ENCODE results near the gene GPX8. TPM values are rescaled to one million over a fixed set of nuclear protein-coding genes. Genes with fewer than 3 reads are reported as not detected.

Gene GPX8
- polyA plus RNA-seq, 4 donors, result 63.6 to 88.9 (median 79.7) TPM

GRCh38 chr5:55172051-55172899, 12.3 kb downstream of the GPX8 start:
- DNase-seq (ENCODE audit: low read depth in 4 of 4, low spot score in 2 of 4), result peak in 2 of 4 donors; percentile 66 to 83

- no peak for DNase-seq (ENCODE audit: low read depth in 4 of 4, low spot score in 2 of 4)
These were observed 13.1 kb downstream of the GPX8 start, which contains the start of gene CDC20B for GRCh38 chr5:55172937-55173686. CDC20B (minus strand) TSS chr5:55173177; CDS start chr5:55173000, 177 bp downstream.

GRCh38 chr5:55173687-55174230, 13.8 kb downstream of the GPX8 start:
- DNase-seq (ENCODE audit: low read depth in 4 of 4, low spot score in 2 of 4), result no peak

DNA sequence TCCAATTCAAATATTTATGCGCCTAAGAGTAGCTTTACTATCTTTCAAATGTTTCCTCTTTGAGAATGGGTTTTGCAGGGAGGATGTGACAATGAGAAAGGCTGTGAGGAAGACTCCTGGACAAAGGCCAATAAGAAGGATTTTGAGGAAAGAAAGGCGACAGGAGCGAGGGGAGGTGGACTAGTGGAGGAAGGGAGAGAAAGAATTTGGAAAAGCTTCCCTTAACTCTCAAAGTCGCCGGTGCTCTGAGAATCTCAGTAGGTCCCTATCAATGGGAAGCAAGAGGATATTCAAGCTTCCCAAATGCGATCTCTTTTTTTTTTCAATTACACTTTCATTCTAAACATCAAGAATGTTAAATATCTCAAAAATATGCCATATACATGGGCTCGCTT, 15.8 kb downstream of the GPX8 start:
- DNase-seq (ENCODE audit: low read depth in 4 of 4, low spot score in 2 of 4), result no peak

GRCh38 chr5:55176176-55176818, 16.3 kb downstream of the GPX8 start:
- no peak for DNase-seq (ENCODE audit: low read depth in 4 of 4, low spot score in 2 of 4)

- no peak for DNase-seq (ENCODE audit: low read depth in 4 of 4, low spot score in 2 of 4)
These were observed 17.1 kb downstream of the GPX8 start for GRCh38 chr5:55177078-55177477.

- DNase-seq (ENCODE audit: low read depth in 4 of 4, low spot score in 2 of 4), result no peak
These were observed 20.0 kb downstream of the GPX8 start for GRCh38 chr5:55180016-55180415.

DNA sequence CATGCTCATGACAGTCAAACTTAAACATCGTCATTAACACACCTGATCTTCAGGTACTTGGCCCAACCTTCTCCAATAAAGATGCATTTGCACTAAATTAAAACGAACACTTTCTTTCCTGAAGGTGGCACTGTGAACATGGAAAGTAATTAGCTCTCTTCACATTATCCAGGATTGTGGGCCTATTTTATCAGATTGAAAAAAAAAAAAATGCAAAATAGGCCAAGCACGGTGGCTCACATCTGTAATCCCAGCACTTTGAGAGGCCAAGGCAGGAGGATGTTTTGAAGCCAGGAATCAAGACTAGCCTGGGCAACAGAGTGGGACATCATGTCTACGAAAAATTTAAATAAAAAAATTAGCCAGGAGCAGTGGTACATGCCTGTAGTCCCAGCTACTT, 27.4 kb downstream of the GPX8 start:
- no peak for DNase-seq (ENCODE audit: low read depth in 4 of 4, low spot score in 2 of 4)

- no peak for DNase-seq (ENCODE audit: low read depth in 4 of 4, low spot score in 2 of 4)
These were observed 28.9 kb downstream of the GPX8 start for GRCh38 chr5:55188656-55189540.

DNA sequence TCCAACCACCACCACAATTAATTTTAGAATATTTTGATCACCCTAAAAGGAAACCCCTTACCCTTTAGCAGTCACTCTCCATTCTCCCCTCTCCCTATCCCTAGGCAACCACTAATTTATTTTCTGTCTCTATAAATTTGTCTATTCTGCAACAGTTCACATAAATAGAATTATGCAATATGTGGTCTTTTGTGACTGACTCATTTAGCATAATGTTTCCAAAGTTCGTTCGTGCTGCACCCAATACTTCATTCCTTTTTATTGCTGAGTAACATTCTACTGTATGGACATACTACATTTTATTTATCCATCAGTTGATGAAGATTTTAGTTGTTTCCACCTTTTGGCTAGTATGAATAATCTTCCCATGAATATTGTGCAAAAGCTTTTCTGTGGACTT, 31.2 kb downstream of the GPX8 start:
- no peak for DNase-seq (ENCODE audit: low read depth in 4 of 4, low spot score in 2 of 4)

DNA sequence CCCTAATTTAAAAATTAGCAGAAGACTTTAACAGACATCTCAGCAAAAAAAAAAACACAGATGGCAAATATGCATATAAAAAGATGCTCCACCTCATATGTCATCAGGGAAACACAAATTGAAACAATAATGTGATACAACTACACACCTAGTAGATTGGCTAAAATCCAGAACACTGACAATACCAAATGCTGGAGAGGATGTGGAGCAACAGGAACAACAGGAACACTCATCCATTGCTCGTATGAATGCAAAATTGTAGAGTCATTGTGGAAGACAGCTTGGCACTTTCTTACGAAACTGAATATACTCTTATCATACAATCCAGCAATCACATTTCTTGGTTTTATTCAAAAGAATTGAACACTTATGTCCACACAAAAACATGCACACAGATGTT, 45.0 kb downstream of the GPX8 start:
- DNase-seq (ENCODE audit: low read depth in 4 of 4, low spot score in 2 of 4), result no peak

DNA sequence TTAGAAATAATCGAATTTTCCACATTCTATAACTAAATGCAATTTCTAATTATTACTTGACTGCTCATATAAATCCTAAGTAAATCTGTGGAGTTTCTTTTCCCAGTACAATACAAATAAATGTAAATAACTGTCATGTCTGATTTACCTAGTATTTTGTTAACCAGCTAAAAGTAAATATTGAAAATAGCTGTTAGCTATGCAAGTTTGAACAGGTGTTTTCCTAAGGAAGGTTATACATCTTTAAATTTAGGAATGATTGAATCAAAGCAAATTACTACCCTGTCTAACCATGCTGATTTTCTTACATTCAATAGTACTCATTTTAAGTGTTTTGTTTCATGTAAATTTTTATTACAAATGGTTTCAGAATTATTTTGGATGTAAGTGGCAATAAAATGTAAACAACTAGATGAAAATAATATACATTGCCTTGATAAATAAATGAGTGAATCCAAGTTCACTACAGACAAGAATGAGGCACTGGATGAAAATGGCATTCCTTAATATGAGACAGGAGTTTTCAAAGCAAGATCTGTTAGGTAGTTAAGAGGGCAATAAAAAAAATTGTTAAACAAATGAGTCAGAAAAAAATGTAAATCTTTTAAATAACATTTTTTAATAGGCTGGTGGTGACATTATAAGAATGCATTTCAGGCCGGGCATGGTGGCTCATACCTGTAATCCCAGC, 51.4 kb downstream of the GPX8 start:
- DNase-seq (ENCODE audit: low read depth in 4 of 4, low spot score in 2 of 4), result no peak

Other genes starting within 250 kb of the GPX8 start
- gene ESM1, start 174.6 kb upstream of the GPX8 start, polyA plus RNA-seq (ENCODE audit: insufficient read length in 4 of 4), result 10 to 100 TPM in 2 of 4 donors, 1 to 10 TPM in 2; 7.5 to 13.0 (median 10.0) TPM
- not detected for gene GZMK, start 135.9 kb upstream of the GPX8 start, polyA plus RNA-seq (ENCODE audit: insufficient read length in 4 of 4)
- 1 to 10 TPM in 1 of 4 donors, under 1 TPM in 3; 0.27 to 1.2 (median 0.63) TPM for gene GZMA, start 57.5 kb upstream of the GPX8 start, polyA plus RNA-seq (ENCODE audit: insufficient read length in 4 of 4)
- under 1 TPM; 0.54 to 0.95 (median 0.69) TPM for gene CDC20B, start 13.0 kb downstream of the GPX8 start, polyA plus RNA-seq (ENCODE audit: insufficient read length in 4 of 4)
- 1 to 10 TPM in 2 of 4 donors, under 1 TPM in 2; 0.77 to 1.1 (median 0.96) TPM for gene MCIDAS, start 67.1 kb downstream of the GPX8 start, polyA plus RNA-seq (ENCODE audit: insufficient read length in 4 of 4)
- gene CCNO, start 73.4 kb downstream of the GPX8 start, polyA plus RNA-seq (ENCODE audit: insufficient read length in 4 of 4), result 10 to 100 TPM in 2 of 4 donors, 1 to 10 TPM in 2; 5.6 to 13.9 (median 8.7) TPM
- gene DHX29, start 147.5 kb downstream of the GPX8 start, polyA plus RNA-seq (ENCODE audit: insufficient read length in 4 of 4), result 10 to 100 TPM; 37.2 to 48.3 (median 41.2) TPM
- gene MTREX, start 147.8 kb downstream of the GPX8 start, polyA plus RNA-seq (ENCODE audit: insufficient read length in 4 of 4), result 100 to 1,000 TPM in 2 of 4 donors, 10 to 100 TPM in 2; 83.4 to 114 (median 97.8) TPM